K562 (cell line): ENCODE data around the gene UBN2. TPM values are rescaled to one million over a fixed set of nuclear protein-coding genes. Genes with fewer than 3 reads are reported as not detected.

Experiments used
- ASH1L ChIP-seq: fragments of 450-650 bp; IDR thresholded peaks from 2 replicates; pipeline ENCODE4 v1.6.1; 2018; ENCODE audit warnings: borderline replicate concordance, mild to moderate bottlenecking, low read depth; ENCODE audit not compliant: partially characterized antibody
- ATF3 ChIP-seq, 2 experiments: fragments of 450-650 bp in 1 of 2; sonication (generic) in 1 of 2; formaldehyde crosslinking in 1 of 2; IDR thresholded peaks in 1 of 2; conservative IDR thresholded peaks in 1 of 2; 2 replicates each; pipeline versions ENCODE4 v1.6.1 to v1.8.1; 2016 to 2023; ENCODE audit warnings: mild to moderate bottlenecking in 2 of 2, moderate library complexity in 2 of 2, inconsistent platforms in 1 of 2, missing genetic modification reagents in 1 of 2
- BRF2 ChIP-seq: IDR thresholded peaks from 3 replicates; pipeline ENCODE4 v1.6.1; 2011; ENCODE audit warnings: borderline replicate concordance, mild to moderate bottlenecking; ENCODE audit not compliant: insufficient read length, insufficient read depth
- ESRRB ChIP-seq: fragments of 250-450 bp; sonication (Bioruptor Pico); IDR thresholded peaks from 2 replicates; pipeline ENCODE4 v1.5.0; 2020; ENCODE audit warnings: mild to moderate bottlenecking, moderate library complexity, borderline replicate concordance
- FOXA3 ChIP-seq, 2 experiments: fragments of 450-650 bp in 1 of 2; sonication (generic) in 1 of 2; formaldehyde crosslinking; IDR thresholded peaks in 1 of 2; conservative IDR thresholded peaks in 1 of 2; 2 replicates each; pipeline versions ENCODE4 v1.4.0 to v1.8.0; 2020 to 2022; ENCODE audit warnings: mild to moderate bottlenecking in 2 of 2, missing genetic modification reagents in 1 of 2
- HDAC1 ChIP-seq, 2 experiments: fragments of 450-650 bp; IDR thresholded peaks; 2 replicates each; pipeline ENCODE4 v1.6.1; 2016 to 2017; ENCODE audit warnings: inconsistent platforms in 1 of 2, mild to moderate bottlenecking in 1 of 2, moderate library complexity in 1 of 2
- IRF2 ChIP-seq: sonication (generic); formaldehyde crosslinking; IDR thresholded peaks from 2 replicates; pipeline ENCODE4 v1.8.1; 2022; ENCODE audit warnings: mild to moderate bottlenecking, missing genetic modification reagents
- MEF2A ChIP-seq: IDR thresholded peaks from 2 replicates; pipeline ENCODE4 v1.6.1; 2011; ENCODE audit warnings: low read depth, mild to moderate bottlenecking, low read length, moderate library complexity; ENCODE audit not compliant: control insufficient read depth
- NFXL1 ChIP-seq: fragments of 450-650 bp; formaldehyde crosslinking; IDR thresholded peaks from 2 replicates; pipeline ENCODE4 v1.4.0; 2021; ENCODE audit warnings: mild to moderate bottlenecking
- NR1H2 ChIP-seq: sonication (generic); formaldehyde crosslinking; IDR thresholded peaks from 2 replicates; pipeline ENCODE4 v1.4.0; 2020; ENCODE audit warnings: mild to moderate bottlenecking, missing genetic modification reagents
- PKNOX1 ChIP-seq: fragments of 450-650 bp; IDR thresholded peaks from 2 replicates; pipeline ENCODE4 v1.6.1; 2016
- RBM25 ChIP-seq: fragments of 200-400 bp; formaldehyde crosslinking; IDR thresholded peaks from 2 replicates; pipeline ENCODE4 v1.6.1; 2018; ENCODE audit warnings: low read length, low read depth, moderate library complexity; ENCODE audit not compliant: severe bottlenecking
- RFX5 ChIP-seq: IDR thresholded peaks from 2 replicates; pipeline ENCODE4 v1.6.1; 2011; ENCODE audit warnings: low read depth, mild to moderate bottlenecking, improper control_type of control experiment, low read length
- SREBF2 ChIP-seq: sonication (generic); formaldehyde crosslinking; IDR thresholded peaks from 2 replicates; pipeline ENCODE4 v1.4.0; 2020; ENCODE audit warnings: mild to moderate bottlenecking, missing genetic modification reagents
- STAT5B ChIP-seq: fragments of 250-450 bp; sonication (Bioruptor Pico); IDR thresholded peaks from 2 replicates; pipeline ENCODE4 v1.8.0; 2021; ENCODE audit warnings: mild to moderate bottlenecking, inconsistent platforms
- TGIF2 ChIP-seq: sonication (generic); formaldehyde crosslinking; IDR thresholded peaks from 2 replicates; pipeline ENCODE4 v1.8.1; 2022; ENCODE audit warnings: mild to moderate bottlenecking, missing genetic modification reagents, moderate library complexity
- THAP7 ChIP-seq: fragments of 250-450 bp; sonication (Bioruptor Pico); IDR thresholded peaks from 2 replicates; pipeline ENCODE4 v1.5.0; 2021
- XRCC5 ChIP-seq: fragments of 200-400 bp; formaldehyde crosslinking; IDR thresholded peaks from 2 replicates; pipeline ENCODE4 v1.6.1; 2017; ENCODE audit warnings: low read depth, mild to moderate bottlenecking, low read length
- ZBTB43 ChIP-seq: sonication (generic); formaldehyde crosslinking; IDR thresholded peaks from 2 replicates; pipeline ENCODE4 v1.8.0; 2023; ENCODE audit warnings: mild to moderate bottlenecking, missing genetic modification reagents
- ZFP30 ChIP-seq: fragments of 250-450 bp; sonication (Bioruptor Pico); IDR thresholded peaks from 2 replicates; pipeline ENCODE4 v1.8.0; 2022; ENCODE audit warnings: moderate library complexity, mild to moderate bottlenecking, inconsistent platforms, borderline replicate concordance
- ZFX ChIP-seq: sonication (generic); formaldehyde crosslinking; IDR thresholded peaks from 2 replicates; pipeline ENCODE4 v1.8.0; 2022; ENCODE audit warnings: mild to moderate bottlenecking, missing genetic modification reagents, moderate library complexity
- ZNF143 ChIP-seq: sonication (generic); formaldehyde crosslinking; IDR thresholded peaks from 2 replicates; pipeline ENCODE4 v1.9.0; 2022; ENCODE audit warnings: mild to moderate bottlenecking, missing genetic modification reagents
- ZNF175 ChIP-seq: fragments of 200-800 bp; sonication (Bioruptor generic); IDR thresholded peaks from 2 replicates; pipeline ENCODE4 v1.6.1; 2016; ENCODE audit warnings: low read depth, mild to moderate bottlenecking, missing genetic modification characterization, missing compliant biosample characterization
- ZNF408 ChIP-seq: fragments of 250-450 bp; sonication (Bioruptor Pico); IDR thresholded peaks from 2 replicates; pipeline ENCODE4 v1.4.0; 2020; ENCODE audit warnings: low read depth, mild to moderate bottlenecking, moderate library complexity
- polyA plus RNA-seq, 8 experiments: library from polyadenylated mRNA; depleted of rRNA in 4 of 8; stranded (reverse) in 5 of 8; unstranded in 3 of 8; fragments of >200 nt; fragmentation: Nextera tagmentation in 2 of 8; fragmentation: Illumina TruSeq in 1 of 8; extraction: Ambion mirVana in 2 of 8; extraction: Trizol in 1 of 8; gene quantifications; 2 replicates each; pipeline versions ENCODE4 v1.2.1 to v1.2.3, GENCODE V29; 2011 to 2014; ENCODE audit warnings: inconsistent platforms in 1 of 8, missing spikeins in 1 of 8
- total RNA-seq, 7 experiments: library from RNA; depleted of rRNA in 6 of 7; stranded (reverse); fragments of >200 nt in 6 of 7; fragmentation: Illumina TruSeq in 2 of 7; extraction: Trizol in 2 of 7; gene quantifications; 2 replicates each; pipeline versions ENCODE4 v1.2.1 to v1.2.3, GENCODE V29; 2011 to 2021; ENCODE audit warnings: low replicate concordance in 1 of 7

UBN2 gene
- total and polyA plus RNA-seq, 9 of the 15 experiments (the other 6 are each of a cell fraction or from before 2014, with no cell fraction given) = 1.2 to 19.5 (median 9.9) TPM

- TF ChIP-seq IRF2 (no peak), ZFX (no peak), FOXA3 (CRISPR knock-in tag; conservative IDR thresholded peaks at IDR 0.05 in 1 of 2, IDR thresholded peaks at IDR 0.05 in 1 of 2) (no peak), ZFP30 (CRISPR knock-in tag) (no peak), PKNOX1 (no peak), ZNF143 (no peak), TGIF2 (CRISPR knock-in tag) (no peak), NR1H2 (CRISPR knock-in tag) (no peak), HDAC1 (IDR thresholded peaks at IDR 0.05) (no peak), THAP7 (no peak), RBM25 (no peak), SREBF2 (CRISPR knock-in tag) (no peak), RFX5 (no peak), MEF2A (no peak), ESRRB (CRISPR knock-in tag) (no peak), ZNF408 (CRISPR knock-in tag) (no peak), NFXL1 (CRISPR knock-in tag) (no peak), XRCC5 (no peak; the same call in 1 of the 2 replicates), BRF2 (no peak), ATF3 (IDR thresholded peaks at IDR 0.05) (no peak), ATF3 (CRISPR knock-in tag; conservative IDR thresholded peaks at IDR 0.05) (no peak; the same call in 1 of the 2 replicates), ZNF175 (CRISPR knock-in tag) (no peak), ASH1L (no peak), ZBTB43 (CRISPR knock-in tag) (no peak), STAT5B (CRISPR knock-in tag) (no peak)
Observed at GRCh38 chr7:139340808-139341057, 109.7 kb downstream of the UBN2 start (continued).
